KG1 (cell line): ENCODE measurements around the gene D2HGDH.
"Not testable (repeated sequence)": the region's sequence is repeated elsewhere in the genome, so short reads cannot be mapped to it uniquely, and the experiment has no call there.

Experiments used
- DNase-seq: peaks from one replicate; lab custom pipeline; 2025; lab: John Stamatoyannopoulos, UW

D2HGDH gene

GRCh38 chr2:241748468-241749256 lies 14.2 kb downstream of the D2HGDH start:
- DNase-seq = no peak

- DNase-seq = no peak
These were observed 15.8 kb downstream of the D2HGDH start for GRCh38 chr2:241750076-241750840.

- DNase-seq = no peak
These were observed 16.7 kb downstream of the D2HGDH start for GRCh38 chr2:241751152-241751551.

- DNase-seq = no peak
These were observed 17.3 kb downstream of the D2HGDH start for GRCh38 chr2:241751776-241752175.

- DNase-seq = no peak
These were observed 17.8 kb downstream of the D2HGDH start for GRCh38 chr2:241752253-241752652.

GRCh38 chr2:241752689-241753276 lies 18.4 kb downstream of the D2HGDH start:
- DNase-seq = no peak

- no peak for DNase-seq
These were observed 19.1 kb downstream of the D2HGDH start for GRCh38 chr2:241753493-241753892.

GRCh38 chr2:241754042-241754441 lies 19.6 kb downstream of the D2HGDH start:
- DNase-seq = no peak

GRCh38 chr2:241755166-241755565 lies 20.7 kb downstream of the D2HGDH start:
- no peak for DNase-seq

GRCh38 chr2:241755777-241756176 lies 21.3 kb downstream of the D2HGDH start:
- DNase-seq = no peak

GRCh38 chr2:241759067-241759807 lies 24.8 kb downstream of the D2HGDH start:
- no peak for DNase-seq

- not testable (repeated sequence) for DNase-seq
These were observed 25.5 kb downstream of the D2HGDH start for GRCh38 chr2:241759893-241760292.

GRCh38 chr2:241760301-241760771 lies 25.9 kb downstream of the D2HGDH start:
- no peak for DNase-seq

GRCh38 chr2:241762321-241762932 lies 28.0 kb downstream of the D2HGDH start:
- DNase-seq = no peak

GRCh38 chr2:241762933-241763369 lies 28.5 kb downstream of the D2HGDH start:
- no peak for DNase-seq

- DNase-seq = no peak
These were observed 29.3 kb downstream of the D2HGDH start for GRCh38 chr2:241763551-241764274.

- no peak for DNase-seq
These were observed 30.1 kb downstream of the D2HGDH start for GRCh38 chr2:241764275-241765241.

GRCh38 chr2:241767464-241768250 lies 33.2 kb downstream of the D2HGDH start:
- DNase-seq = no peak

GRCh38 chr2:241768251-241768711 lies 33.9 kb downstream of the D2HGDH start:
- DNase-seq = no peak
